Parathyroid adenoma (tissue), 2 donors: ENCODE data around the gene TSEN15.

Experiments
- H2AFZ ChIP-seq: fragments of 300-600 bp; sonication (generic); one replicate; pipeline ENCODE4 v1.7.0; 2017; ENCODE audit warnings: antibody characterized with exemption, mild to moderate bottlenecking
- H3K27ac ChIP-seq: fragments of 300-600 bp; sonication (generic); one replicate; pipeline ENCODE4 v1.7.0; 2017
- H3K27me3 ChIP-seq: fragments of 300-600 bp; sonication (generic); one replicate; pipeline ENCODE4 v1.7.0; 2017; ENCODE audit warnings: low read length; ENCODE audit not compliant: control insufficient read depth, insufficient read depth
- H3K36me3 ChIP-seq: fragments of 300-600 bp; sonication (generic); one replicate; pipeline ENCODE4 v1.7.0; 2017; ENCODE audit warnings: low read length; ENCODE audit not compliant: control insufficient read depth, insufficient read depth
- H3K4me1 ChIP-seq: fragments of 300-600 bp; sonication (generic); one replicate; pipeline ENCODE4 v1.7.0; 2017; ENCODE audit warnings: control low read depth
- H3K4me2 ChIP-seq: fragments of 300-600 bp; sonication (generic); one replicate; pipeline ENCODE4 v1.7.0; 2017; ENCODE audit warnings: low read length
- H3K4me3 ChIP-seq: fragments of 300-600 bp; sonication (generic); one replicate; pipeline ENCODE4 v1.7.0; 2017; ENCODE audit warnings: low read depth, low read length
- H3K79me2 ChIP-seq: fragments of 300-600 bp; sonication (generic); one replicate; pipeline ENCODE4 v1.7.0; 2017; ENCODE audit warnings: control low read depth
- H3K9ac ChIP-seq: fragments of 300-600 bp; sonication (generic); one replicate; pipeline ENCODE4 v1.7.0; 2017; ENCODE audit warnings: mild to moderate bottlenecking
- H3K9me3 ChIP-seq: fragments of 300-600 bp; sonication (generic); one replicate; pipeline ENCODE4 v1.7.0; 2017; ENCODE audit warnings: low read length; ENCODE audit not compliant: control insufficient read depth
- TF ChIP-seq, protein P1 (sequence below): fragments of 300-600 bp; sonication (generic); IDR thresholded peaks from one replicate; pipeline ENCODE4 v1.7.0; 2017; ENCODE audit warnings: antibody characterized with exemption, mild to moderate bottlenecking
- donor health status: primary hyperparathyroidism.

Gene TSEN15

DNA sequence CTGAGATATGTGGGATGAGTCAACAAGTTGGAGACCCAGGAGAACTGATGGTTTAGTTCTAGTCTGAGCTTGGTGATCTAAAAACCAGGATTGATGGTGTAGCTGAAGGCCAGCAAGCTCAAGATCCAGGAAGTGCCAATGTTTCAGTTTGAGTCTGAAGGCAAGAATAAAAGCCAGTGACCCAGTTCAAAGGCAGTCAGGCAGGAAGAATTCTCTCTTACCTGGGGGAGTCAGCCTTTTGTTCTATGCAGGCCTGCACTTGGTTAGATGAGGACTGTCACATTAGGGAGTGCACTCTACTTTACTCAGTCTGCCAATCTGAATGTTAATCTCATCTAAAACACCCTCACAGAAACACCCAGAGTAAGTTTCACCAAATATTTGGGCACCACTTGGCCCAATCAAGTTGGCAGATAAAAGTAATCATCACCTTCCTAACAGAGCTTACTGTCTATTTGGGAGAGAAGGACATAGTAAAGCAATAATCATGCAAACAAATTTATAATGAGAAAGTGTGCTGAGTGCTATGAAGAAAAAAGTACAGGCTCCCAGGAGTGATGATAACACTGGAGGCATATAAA lies 63.4 kb downstream of the TSEN15 start:
- TF ChIP-seq, protein P1, sequence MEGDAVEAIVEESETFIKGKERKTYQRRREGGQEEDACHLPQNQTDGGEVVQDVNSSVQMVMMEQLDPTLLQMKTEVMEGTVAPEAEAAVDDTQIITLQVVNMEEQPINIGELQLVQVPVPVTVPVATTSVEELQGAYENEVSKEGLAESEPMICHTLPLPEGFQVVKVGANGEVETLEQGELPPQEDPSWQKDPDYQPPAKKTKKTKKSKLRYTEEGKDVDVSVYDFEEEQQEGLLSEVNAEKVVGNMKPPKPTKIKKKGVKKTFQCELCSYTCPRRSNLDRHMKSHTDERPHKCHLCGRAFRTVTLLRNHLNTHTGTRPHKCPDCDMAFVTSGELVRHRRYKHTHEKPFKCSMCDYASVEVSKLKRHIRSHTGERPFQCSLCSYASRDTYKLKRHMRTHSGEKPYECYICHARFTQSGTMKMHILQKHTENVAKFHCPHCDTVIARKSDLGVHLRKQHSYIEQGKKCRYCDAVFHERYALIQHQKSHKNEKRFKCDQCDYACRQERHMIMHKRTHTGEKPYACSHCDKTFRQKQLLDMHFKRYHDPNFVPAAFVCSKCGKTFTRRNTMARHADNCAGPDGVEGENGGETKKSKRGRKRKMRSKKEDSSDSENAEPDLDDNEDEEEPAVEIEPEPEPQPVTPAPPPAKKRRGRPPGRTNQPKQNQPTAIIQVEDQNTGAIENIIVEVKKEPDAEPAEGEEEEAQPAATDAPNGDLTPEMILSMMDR = no peak
- Histone ChIP-seq H3K79me2 (no peaks in the 10 kb centered on the region), H3K27me3 (no peaks in the 10 kb centered on the region), H3K4me3 (no peak overlapping the region), H3K27ac (no peak overlapping the region), H3K4me2 (no peak overlapping the region), H3K9me3 (no peaks in the 10 kb centered on the region), H3K4me1 (no peaks in the 10 kb centered on the region), H3K9ac (no peak overlapping the region), H2AFZ (no peak overlapping the region), H3K36me3 (no peaks in the 10 kb centered on the region)

DNA sequence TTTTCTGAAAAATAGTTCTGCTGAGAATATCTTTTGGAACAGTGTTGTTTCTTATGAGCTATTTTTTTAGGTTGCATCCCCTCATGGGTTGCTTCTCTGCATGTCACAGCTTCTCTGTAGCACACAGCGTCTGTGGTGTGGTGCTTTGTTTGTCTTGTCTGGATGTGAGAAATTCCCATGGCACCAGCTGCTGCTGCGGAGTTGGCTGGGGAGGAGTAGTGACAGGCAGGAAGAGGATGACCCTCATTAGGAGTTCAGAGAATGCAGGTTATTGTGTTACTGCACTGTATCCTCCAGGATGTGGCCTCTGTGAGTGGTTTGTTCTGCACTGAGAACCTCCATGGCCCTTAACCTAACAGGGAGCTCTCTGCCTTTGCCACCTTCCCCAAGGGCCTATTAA lies 64.8 kb downstream of the TSEN15 start:
- no peaks in the 10 kb centered on the region for H3K9me3 ChIP-seq
- no peaks in the 10 kb centered on the region for H3K4me1 ChIP-seq
- H3K27ac ChIP-seq = no peak overlapping the region
- no peaks in the 10 kb centered on the region for H3K36me3 ChIP-seq
- no peaks in the 10 kb centered on the region for H3K27me3 ChIP-seq
- H3K4me2 ChIP-seq = no peak overlapping the region
- no peak overlapping the region for H2AFZ ChIP-seq
- no peaks in the 10 kb centered on the region for H3K79me2 ChIP-seq
- no peak overlapping the region for H3K9ac ChIP-seq
- no peak overlapping the region for H3K4me3 ChIP-seq
- TF ChIP-seq, protein P1 = no peak

DNA sequence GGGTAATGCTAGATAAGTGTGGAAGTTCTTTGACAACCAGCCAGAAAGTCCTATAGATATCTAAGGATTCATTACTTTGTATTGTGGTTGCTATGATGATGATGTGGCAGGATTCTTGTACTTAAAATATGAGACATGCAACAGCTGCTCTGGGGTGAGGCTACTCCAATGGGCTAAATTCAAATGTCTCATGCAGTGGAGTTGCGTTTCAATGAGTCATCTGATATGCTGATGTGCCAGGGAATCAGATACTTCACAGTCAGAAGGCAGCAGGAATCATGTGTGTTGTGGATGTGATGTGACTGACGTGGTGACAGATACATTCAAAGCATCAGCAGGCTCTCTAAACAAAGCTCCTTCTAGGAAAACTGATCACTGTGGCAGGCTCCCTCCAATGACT lies 66.5 kb downstream of the TSEN15 start:
- H2AFZ ChIP-seq = no peak overlapping the region
- no peaks in the 10 kb centered on the region for H3K4me1 ChIP-seq
- no peak overlapping the region for H3K4me3 ChIP-seq
- H3K4me2 ChIP-seq = no peak overlapping the region
- no peak overlapping the region for H3K27ac ChIP-seq
- TF ChIP-seq, protein P1 = no peak
- H3K27me3 ChIP-seq = no peaks in the 10 kb centered on the region
- no peak overlapping the region for H3K9ac ChIP-seq
- H3K9me3 ChIP-seq = no peaks in the 10 kb centered on the region
- no peaks in the 10 kb centered on the region for H3K36me3 ChIP-seq
- H3K79me2 ChIP-seq = no peaks in the 10 kb centered on the region
